Activated effector memory CD4-positive, alpha-beta T cell treated with Interleukin-2 at 50 U/mL for 16 hours (primary cell): ENCODE measurements around the gene PRDM7.
"Not testable (repeated sequence)": the region's sequence is repeated elsewhere in the genome, so short reads cannot be mapped to it uniquely, and the experiment has no call there.

Source experiments
- DNase-seq: peaks from one replicate; pipeline ENCODE4 v3.0.0-alpha.2; 2020

PRDM7 gene

DNA sequence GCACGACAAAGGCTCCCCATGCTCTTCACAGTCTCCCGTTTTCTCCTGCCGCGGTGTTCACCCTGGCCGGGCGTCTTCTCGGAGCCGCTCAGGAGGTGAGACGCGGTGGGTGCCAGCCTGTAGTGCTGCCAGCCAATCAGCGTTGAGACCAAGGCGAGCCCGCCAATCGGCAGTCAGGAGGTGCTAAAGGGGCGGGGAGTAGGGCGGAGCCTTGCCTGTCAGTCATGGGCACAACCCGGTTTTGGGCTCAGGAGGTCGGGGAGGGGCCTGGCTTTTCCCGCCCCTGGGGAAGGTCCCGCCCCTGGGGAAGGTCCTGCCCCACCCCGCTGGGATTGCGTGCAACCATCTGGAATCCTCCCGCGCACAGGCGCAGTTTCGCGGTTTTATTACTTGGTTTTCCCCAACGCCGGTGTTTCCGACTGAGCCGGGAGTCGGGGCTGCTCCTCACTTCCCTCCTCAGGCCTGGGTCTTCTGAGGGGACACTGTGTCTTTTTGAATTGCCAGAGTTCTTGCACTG lies at the start of gene PRDM7:
PRDM7 (minus strand) TSS at position 92 of the 517 bp plus-strand sequence. CDS start 1,421 bp downstream, outside the sequence.
- peak; percentile 93 for DNase-seq

DNA sequence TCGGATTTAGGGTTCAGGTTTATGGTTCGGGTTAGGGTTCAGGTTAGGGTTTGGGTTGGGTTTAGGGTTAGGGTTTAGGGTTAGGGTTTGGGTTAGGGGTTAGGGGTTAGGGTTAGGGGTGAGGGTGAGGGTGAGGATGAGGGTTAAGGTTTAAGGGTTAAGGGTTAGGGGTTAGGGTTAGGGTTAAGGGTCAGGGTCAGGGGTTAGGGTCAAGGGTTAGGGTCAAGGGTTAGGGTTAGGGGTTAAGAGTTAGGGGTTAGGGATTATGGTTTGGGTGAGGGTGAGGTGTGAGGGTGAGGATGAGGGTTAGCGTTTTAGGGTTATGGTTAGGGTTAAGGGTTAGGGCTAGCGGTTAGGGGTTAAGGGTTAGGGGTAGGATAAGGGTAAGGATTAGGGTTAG lies 44.7 kb upstream of the PRDM7 start:
- not testable (repeated sequence) for DNase-seq

- DNase-seq: not testable (repeated sequence)
These were observed 30.5 kb upstream of the PRDM7 start for GRCh38 chr16:90107617-90108016.

- not testable (repeated sequence) for DNase-seq
These were observed 29.9 kb upstream of the PRDM7 start for GRCh38 chr16:90107060-90107459.

- DNase-seq: peak; percentile 14
These were observed 29.1 kb upstream of the PRDM7 start for GRCh38 chr16:90106271-90106670.

DNA sequence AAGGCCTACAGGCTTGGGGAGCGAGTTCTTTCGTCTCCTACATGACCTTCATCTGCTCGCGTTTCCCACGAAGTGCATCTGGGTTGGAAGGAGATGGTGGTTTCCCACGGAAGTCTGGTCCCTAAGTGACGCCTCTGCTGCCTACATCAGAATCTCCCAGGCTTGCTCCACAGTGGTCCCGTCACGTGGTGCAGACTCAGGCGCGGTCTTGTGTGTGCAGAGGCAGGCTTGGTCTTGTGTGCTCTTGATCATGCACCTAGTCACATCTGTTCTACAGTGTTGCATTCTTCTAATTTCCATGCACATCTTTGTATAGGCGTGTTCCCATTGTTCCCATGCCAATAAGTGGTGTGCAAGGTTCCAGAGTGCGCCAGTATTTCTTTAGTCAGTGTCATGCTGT lies 27.6 kb upstream of the PRDM7 start:
- DNase-seq: not testable (repeated sequence)

DNA sequence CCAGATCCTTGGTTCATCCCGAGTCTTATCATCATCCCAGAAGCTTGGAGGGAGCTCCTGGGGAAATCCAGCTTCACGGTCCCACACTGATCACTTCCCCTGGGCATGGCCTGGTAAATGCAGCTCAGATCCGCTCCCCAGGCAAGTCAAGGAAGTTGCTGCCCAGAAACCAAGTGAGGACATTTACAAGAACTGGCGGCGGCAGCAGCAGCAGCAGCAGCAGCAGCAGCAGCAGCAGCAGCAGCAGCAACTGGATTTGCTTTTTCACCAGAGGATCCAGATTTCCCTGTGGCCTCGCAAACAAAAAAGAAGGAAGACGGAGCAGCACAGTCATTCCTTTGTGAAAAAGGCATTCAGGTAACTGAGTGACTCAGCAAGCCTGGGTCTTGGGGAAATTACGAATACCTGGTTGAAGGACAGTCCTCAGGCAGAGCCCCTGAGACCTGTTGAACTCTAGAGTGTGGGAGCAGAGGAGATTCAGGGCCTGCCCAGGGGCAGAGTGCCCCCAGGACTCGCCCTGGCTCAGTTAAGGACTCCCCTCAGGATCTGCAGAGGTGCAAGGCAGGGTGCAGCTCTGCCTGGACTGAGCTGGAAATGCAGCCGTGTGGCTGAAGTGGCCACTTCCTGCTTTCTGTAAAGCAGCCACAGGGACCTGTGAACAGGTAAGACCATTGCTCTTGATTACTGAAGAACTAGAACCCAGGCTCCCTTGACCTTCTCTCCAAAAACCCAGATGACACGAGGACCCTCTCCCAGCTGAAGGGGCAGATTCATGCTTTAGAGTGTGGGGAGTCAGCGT lies 25.2 kb upstream of the PRDM7 start:
- DNase-seq: not testable (repeated sequence)

GRCh38 chr16:90101332-90101731 lies 24.2 kb upstream of the PRDM7 start:
- not testable (repeated sequence) for DNase-seq

DNA sequence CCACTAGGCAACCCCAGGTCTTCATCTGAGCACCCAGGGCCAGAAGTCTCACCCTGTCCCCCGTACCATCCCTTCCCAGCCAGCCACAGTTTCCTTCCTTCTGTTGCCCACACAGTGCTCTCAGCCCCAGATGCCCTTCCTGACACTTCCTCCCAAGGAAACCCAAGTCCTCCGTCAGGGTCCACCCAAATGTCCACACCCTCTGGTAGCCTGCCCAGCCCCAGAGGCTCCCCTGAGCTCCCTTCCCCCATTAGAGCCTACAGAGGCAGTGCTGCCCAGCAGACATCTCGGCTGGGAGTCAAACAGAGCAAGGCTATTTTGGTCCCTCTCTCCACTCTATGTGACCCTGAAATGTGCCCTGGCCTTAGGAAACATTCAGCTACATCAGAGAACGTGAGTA lies 23.7 kb upstream of the PRDM7 start:
- DNase-seq: not testable (repeated sequence)

DNA sequence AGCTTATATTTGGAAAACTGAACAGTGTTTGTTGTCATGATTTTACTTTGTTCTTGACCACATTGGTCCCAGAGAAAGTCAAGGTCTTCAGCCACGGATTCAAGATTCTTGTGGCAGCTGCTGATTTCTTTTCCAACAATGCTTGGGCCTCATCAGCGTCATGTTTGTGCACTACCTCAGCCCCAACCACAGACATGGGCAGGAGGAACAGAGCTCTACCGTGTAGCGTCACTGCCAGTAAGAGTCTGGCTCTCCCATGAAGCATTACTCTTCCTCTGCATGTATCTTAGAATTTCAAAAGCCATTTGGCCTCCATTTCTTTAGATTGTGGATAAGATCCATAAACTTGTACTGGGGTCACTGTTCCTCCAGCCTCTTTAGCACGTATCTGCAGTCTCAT lies 23.1 kb upstream of the PRDM7 start:
- not testable (repeated sequence) for DNase-seq

GRCh38 chr16:90098936-90099335 lies 21.8 kb upstream of the PRDM7 start:
- not testable (repeated sequence) for DNase-seq

- DNase-seq: not testable (repeated sequence)
These were observed 20.0 kb upstream of the PRDM7 start for GRCh38 chr16:90097010-90097684.

DNA sequence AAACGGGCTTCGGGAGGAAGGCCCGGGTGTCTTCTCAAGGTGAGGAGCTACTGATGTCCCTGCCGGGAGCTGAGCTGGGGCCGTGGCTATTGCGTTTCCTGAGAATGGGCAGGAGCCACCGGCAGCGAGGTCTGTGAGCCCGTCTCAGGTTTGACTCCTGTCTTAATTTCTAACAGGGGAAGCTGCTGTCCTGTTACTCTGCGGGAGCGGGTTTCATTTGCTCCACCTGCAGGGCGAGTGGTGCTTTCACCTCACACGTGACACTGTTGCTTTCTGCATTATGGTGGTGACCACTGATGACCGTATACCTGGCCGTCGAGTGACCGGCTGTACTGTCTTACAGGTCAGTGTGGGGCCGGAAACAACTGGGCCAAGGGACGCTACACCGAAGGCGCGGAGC lies 17.7 kb upstream of the PRDM7 start:
- DNase-seq: not testable (repeated sequence)

DNA sequence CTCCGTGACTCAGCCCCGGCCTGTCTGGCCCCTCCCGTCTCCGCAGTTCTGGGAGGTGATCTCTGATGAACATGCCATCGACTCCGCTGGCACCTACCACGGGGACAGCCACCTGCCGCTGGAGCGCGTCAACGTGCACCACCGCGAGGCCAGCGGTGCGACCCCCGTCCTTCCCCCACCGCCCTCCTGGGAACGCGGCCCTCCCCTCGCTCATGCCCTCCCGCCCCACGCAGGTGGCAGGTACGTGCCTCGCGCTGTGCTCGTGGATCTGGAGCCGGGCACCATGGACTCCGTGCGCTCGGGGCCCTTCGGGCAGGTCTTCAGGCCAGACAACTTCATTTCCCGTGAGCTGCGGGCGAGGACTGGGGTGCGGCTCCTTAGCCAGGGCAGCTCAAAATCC lies 17.2 kb upstream of the PRDM7 start:
- DNase-seq: not testable (repeated sequence)

DNA sequence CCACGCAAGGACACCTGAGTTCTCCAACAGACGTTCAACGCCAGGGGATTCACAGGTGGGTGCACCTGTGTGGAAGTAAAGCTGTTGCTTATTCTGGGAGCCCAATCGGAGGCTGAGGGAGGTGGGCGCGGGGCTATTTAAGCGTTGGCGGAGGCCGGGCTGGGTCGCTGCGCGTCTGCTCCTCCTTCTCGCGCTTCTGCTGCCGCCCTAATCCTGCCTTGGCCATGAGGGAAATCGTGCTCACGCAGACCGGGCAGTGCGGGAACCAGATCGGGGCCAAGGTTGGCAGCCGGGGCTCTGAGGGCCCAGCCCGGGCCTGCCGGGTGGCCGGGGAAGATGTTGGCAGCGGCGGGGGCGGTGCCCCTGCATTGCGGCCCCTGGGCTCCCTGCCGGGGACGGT lies 16.7 kb upstream of the PRDM7 start:
- DNase-seq: not testable (repeated sequence)

DNA sequence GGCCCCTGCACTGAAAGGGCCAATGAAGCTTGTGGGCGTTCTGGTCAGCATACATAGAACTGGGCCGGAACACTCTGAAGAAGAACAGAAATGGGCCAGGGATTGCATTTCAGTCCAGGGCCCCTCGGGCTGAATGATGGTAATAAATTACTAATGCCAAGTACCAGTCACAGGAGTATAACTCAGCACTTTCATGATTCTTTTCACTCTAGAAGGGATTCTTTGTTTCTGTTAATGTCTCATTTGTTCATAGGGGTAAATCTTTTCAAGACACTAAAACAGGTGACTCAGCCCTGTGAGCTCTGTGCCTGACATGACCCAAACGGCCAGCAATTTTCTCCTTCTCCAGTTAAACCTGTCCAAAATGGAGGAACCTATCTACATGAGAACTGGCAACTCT lies 15.7 kb upstream of the PRDM7 start:
- not testable (repeated sequence) for DNase-seq

DNA sequence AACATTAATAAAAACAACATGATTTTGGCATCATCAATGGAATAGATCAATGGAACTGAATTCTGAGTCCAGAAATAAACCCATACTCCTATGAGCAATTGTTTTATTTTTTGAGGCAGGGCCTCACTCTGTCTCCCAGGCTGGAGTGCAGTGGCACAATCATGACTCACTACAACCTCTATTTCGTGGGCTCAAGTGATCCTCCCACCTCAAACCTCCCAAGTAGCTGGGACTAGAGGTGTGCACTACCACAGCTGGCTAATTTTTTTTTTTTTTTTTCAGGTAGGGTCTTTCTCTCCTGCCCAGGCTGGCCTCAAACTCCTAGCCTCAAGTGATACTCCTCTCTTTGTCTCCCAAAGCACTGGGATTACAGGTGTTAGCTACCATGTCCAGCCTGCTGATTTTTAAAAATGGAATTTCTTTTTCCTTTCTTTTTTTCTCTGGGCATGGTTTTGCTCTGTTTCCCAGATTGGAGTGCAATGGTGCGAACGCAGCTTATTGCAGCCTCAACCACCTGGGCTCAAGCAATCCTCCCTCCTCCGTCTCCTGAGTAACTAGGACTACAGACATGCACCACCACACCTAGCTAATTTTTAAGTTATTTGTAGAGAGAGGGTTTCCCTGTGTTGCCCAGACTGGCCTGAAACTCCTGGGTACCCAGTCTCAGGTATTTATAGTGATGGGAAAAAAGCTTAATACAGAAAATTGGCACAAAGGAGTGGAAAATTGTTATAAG lies 7.3 kb upstream of the PRDM7 start:
- DNase-seq: no peak

- no peak for DNase-seq
These were observed 6.0 kb upstream of the PRDM7 start for GRCh38 chr16:90083139-90083538.

DNA sequence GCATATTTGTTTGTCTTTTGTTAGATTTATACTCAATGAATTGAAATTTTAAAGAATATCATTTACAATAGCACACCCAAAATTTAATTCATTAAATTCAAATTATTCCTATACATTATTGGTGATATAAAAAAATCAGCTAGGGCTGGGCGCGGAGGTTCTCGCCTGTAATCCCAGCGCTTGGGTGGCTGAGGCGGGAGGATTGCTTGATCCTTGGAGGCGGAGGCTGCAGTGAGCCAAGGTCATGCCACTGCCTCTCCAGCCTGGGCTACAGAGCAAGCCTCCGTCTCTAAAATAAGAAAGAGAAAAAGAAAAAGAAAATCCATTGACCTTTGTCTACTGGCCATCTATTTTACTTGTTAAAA lies 4.5 kb upstream of the PRDM7 start:
- no peak for DNase-seq

- DNase-seq: no peak
These were observed 1.4 kb upstream of the PRDM7 start for GRCh38 chr16:90078579-90078895.

DNA sequence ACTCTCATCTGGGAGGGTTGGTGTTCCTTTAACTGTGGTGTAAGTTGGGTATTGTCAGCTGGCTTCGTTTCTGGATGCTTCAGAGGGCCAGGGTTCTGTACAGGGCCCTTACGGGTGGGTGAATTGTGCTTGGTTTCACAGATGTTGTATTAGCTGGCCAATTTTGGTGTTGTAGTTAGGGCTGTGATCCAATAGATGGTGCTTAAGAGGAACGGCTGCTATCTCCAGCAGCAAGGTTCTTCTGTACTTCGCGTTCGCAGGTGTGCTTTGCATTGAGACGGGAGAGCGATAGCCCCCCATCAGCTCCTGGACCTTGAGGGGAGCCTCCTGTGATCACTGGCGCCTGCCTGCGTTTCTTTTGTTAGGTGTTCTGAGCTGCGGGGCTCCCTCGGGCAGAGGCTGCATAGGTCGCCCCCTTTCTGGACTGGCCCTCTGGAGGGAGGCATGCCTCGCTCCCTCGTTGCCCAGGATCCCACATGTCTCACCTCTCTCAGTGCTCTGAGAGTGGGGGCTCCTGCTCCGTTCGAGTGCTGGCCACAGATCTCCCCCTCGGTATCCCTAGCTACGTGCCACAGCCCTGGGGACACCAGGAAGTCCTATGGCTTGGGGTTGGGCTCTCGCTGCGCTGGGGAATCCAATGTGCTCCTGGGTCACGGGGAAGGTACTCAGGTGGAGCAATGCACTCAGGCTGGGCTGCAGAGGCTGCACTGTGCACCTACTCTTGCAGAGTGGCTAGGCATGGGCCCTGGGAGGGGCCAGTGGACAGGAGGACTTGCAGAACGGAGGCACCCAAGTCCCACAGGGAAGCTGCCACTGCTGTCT lies 837 bp upstream of the PRDM7 start:
- no peak for DNase-seq

GRCh38 chr16:90072442-90073105 lies 4.6 kb downstream of the PRDM7 start:
- DNase-seq: no peak
